Spleen (tissue), 11 donors: ENCODE data around the gene MTMR1. TPM values are rescaled to one million over a fixed set of nuclear protein-coding genes. Genes with fewer than 3 reads are reported as not detected.
A peak's percentile ranks its signal among the peaks of the same experiment; 100 is the strongest.

Source experiments
- DNase-seq: peaks from one replicate; pipeline ENCODE4 v3.0.0-alpha.2; 2020
- H3K27ac ChIP-seq, 8 donors: fragments of 200-600 bp; sonication (generic) in 7 of 8; 1 replicate in 4 of 8; 2 replicates in 4 of 8; pipeline versions ENCODE4 v1.5.0 to v1.8.0; 2016 to 2021; ENCODE audit warnings: inconsistent platforms in 4 of 8, mild to moderate bottlenecking in 4 of 8, moderate library complexity in 1 of 8
- H3K27me3 ChIP-seq, 7 donors: fragments of 200-600 bp; sonication (generic) in 6 of 7; replicated peaks in 1 of 7; 1 replicate in 4 of 7; 2 replicates in 3 of 7; pipeline versions ENCODE4 v1.5.0 to v1.8.0; 2016 to 2021; ENCODE audit warnings: inconsistent platforms in 3 of 7, mild to moderate bottlenecking in 1 of 7
- H3K36me3 ChIP-seq, 6 donors: fragments of 200-600 bp; sonication (generic) in 5 of 6; 1 replicate in 4 of 6; 2 replicates in 2 of 6; pipeline versions ENCODE4 v1.5.0 to v1.8.0; 2016 to 2021; ENCODE audit warnings: inconsistent platforms in 2 of 6
- H3K4me1 ChIP-seq, 6 donors: fragments of 200-600 bp; sonication (generic) in 5 of 6; 1 replicate in 3 of 6; 2 replicates in 3 of 6; pipeline versions ENCODE4 v1.5.0 to v1.8.0; 2016 to 2021; ENCODE audit warnings: inconsistent platforms in 3 of 6
- H3K4me3 ChIP-seq, 8 donors: fragments of 200-600 bp; sonication (generic) in 7 of 8; 1 replicate in 4 of 8; 2 replicates in 4 of 8; pipeline versions ENCODE4 v1.5.0 to v1.8.0; 2016 to 2021; ENCODE audit warnings: inconsistent platforms in 4 of 8, mild to moderate bottlenecking in 4 of 8, moderate library complexity in 2 of 8
- H3K9me3 ChIP-seq, 8 donors: fragments of 200-600 bp; sonication (generic) in 7 of 8; 1 replicate in 4 of 8; 2 replicates in 4 of 8; pipeline versions ENCODE4 v1.5.0 to v1.8.0; 2016 to 2021; ENCODE audit warnings: inconsistent platforms in 4 of 8
- POLR2A ChIP-seq, 3 donors: fragments of 450-650 bp; IDR thresholded peaks; one replicate each; pipeline ENCODE4 v1.5.1; 2017; ENCODE audit warnings: antibody characterized with exemption in 3 of 3, mild to moderate bottlenecking in 1 of 3
- POLR2AphosphoS5 ChIP-seq, 3 donors: sonication (generic); formaldehyde crosslinking; IDR thresholded peaks; one replicate each; pipeline ENCODE4 v1.5.1; 2017; ENCODE audit warnings: antibody characterized with exemption in 3 of 3
- WGBS, 5 donors: extraction: QIAGEN DNeasy Blood & Tissue Kit in 3 of 5; methylation state at CpG; one replicate each; pipeline versions ENCODE4 v1.1.5 to v1.1.7; 2013 to 2018; 5-methylcytosine and 5-hydroxymethylcytosine counted together
- intact Hi-C: fragments of 100-400 bp; cut with DNase I; formaldehyde crosslinking; loops from one replicate; pipeline ENCODE4 v1.15.0; 2023; ENCODE audit warnings: low total_unique reads
- polyA plus RNA-seq, 3 donors: library from polyadenylated mRNA; stranded (reverse); fragments of 200-250 nt; gene quantifications; one replicate each; pipeline ENCODE4 v1.2.1, GENCODE V29; 2013
- total RNA-seq, 7 donors: library from RNA; depleted of rRNA in 3 of 7; stranded (reverse); fragments of >200 nt in 3 of 7; fragmentation: NEBNext Ultra II Directional in 4 of 7; extraction: Animal tissue kit (Norgen Biotek cat#: 25700) in 4 of 7; gene quantifications; one replicate each; pipeline versions ENCODE4 v1.1.0 to v1.2.1, GENCODE V29; 2016 to 2021
- TF ChIP-seq, protein P1 (sequence below), 11 experiments: fragments of 200-600 bp in 7 of 11; fragments of 450-650 bp in 4 of 11; sonication (generic) in 4 of 11; IDR thresholded peaks in 8 of 11; conservative IDR thresholded peaks in 3 of 11; 1 replicate in 7 of 11; 2 replicates in 4 of 11; pipeline versions ENCODE4 v1.4.0 to v1.8.0; 2016 to 2021; ENCODE audit warnings: antibody characterized with exemption in 11 of 11, inconsistent platforms in 4 of 11, mild to moderate bottlenecking in 1 of 11
- donor health status: healthy with polysubstance abuse.
- donor health status: DM: no; HTN: no; CAD: no; lungs with moderate emphysema.
- donor health status: DM: no; HTN: no; CAD: no.
- donor health status: Bipolar disorder and iron deficiency.
- donor health status: healthy.
- donor health status: DM: no; HTN: no; CAD: no.
- donor health status: DM: yes; HTN: yes; CAD: no.

MTMR1 gene
- total and polyA plus RNA-seq, 10 donors: 10.6 to 52.1 (median 38.5) TPM

DNA sequence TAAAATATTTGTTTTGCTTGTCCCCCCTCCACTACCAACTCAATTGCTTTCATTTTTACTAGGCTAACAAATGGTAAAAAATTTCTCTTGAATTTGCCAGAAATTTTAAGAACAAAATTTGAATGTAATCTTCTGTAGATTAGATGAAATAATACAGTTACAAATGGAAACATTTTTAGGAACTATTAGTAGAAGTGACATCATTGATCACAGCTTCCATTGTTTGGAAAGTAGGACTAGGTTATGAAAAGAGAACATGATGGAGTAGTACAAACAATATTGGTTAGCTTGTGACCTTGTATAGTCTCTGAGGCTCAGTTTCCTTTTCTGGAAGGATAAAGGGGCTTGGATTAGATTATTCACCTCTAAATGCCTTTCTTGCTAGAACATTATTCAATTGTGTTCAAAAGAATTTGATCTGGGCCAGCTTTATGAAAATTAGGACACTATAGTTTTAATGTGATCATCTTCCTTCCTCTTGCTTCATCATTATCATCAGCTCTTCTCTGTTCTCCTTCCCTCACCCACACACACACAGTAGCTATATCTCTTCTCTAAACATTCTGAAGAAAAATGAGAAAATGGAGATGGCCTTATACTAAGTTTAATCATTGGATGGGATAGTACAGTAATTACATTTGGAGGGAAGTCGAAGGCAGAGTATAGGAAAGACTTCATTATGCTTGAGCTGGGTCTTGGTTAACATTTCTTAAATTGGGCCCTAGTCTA, 9.9 kb downstream of the MTMR1 start:
- Histone ChIP-seq H3K4me3 (no peak overlapping the region), H3K36me3 (peaks cover 0 to 16% (median 3%) of the 10 kb centered on the region in 6 donors), H3K27ac (peak overlapping the region in 5 of 8 donors; percentile 1 to 68 (median 60)), H3K27me3 (no peaks in the 10 kb centered on the region), H3K4me1 (peaks cover 0 to 43% (median 0%) of the 10 kb centered on the region in 6 donors), H3K9me3 (no peaks in the 10 kb centered on the region)
- TF ChIP-seq POLR2A (IDR thresholded peaks at IDR 0.05) (no peak), POLR2AphosphoS5 (IDR thresholded peaks at IDR 0.05) (no peak)
- TF ChIP-seq, protein P1, sequence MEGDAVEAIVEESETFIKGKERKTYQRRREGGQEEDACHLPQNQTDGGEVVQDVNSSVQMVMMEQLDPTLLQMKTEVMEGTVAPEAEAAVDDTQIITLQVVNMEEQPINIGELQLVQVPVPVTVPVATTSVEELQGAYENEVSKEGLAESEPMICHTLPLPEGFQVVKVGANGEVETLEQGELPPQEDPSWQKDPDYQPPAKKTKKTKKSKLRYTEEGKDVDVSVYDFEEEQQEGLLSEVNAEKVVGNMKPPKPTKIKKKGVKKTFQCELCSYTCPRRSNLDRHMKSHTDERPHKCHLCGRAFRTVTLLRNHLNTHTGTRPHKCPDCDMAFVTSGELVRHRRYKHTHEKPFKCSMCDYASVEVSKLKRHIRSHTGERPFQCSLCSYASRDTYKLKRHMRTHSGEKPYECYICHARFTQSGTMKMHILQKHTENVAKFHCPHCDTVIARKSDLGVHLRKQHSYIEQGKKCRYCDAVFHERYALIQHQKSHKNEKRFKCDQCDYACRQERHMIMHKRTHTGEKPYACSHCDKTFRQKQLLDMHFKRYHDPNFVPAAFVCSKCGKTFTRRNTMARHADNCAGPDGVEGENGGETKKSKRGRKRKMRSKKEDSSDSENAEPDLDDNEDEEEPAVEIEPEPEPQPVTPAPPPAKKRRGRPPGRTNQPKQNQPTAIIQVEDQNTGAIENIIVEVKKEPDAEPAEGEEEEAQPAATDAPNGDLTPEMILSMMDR (IDR thresholded peaks at IDR 0.05 in 8 of 11, conservative IDR thresholded peaks at IDR 0.05 in 3 of 11): no peak
- 66 to 96% (median 83%) methylated on average over 1 of the region's 1 CpG for WGBS, 5 donors
- no peak for DNase-seq
- intact Hi-C loops: no loop called here

DNA sequence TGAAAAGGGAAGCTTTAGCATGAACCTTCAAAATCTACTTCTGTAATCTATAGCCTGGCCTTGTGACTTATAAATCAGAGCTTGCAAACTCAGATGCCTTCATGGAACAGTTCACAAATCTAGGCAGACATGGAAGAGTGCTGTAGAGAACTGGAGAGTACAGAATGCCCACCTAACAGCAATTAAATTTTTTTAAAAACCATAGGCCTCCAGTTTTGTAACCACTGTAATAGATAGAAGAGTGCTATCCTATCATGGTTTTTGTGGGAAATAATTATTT, 10.4 kb downstream of the MTMR1 start:
- Histone ChIP-seq H3K4me3 (no peak overlapping the region), H3K27ac (peak overlapping the region in 4 of 8 donors; percentile 56 to 68 (median 62)), H3K27me3 (no peaks in the 10 kb centered on the region), H3K9me3 (no peaks in the 10 kb centered on the region), H3K36me3 (peaks cover 0 to 17% (median 3%) of the 10 kb centered on the region in 6 donors), H3K4me1 (peaks cover 0 to 40% (median 0%) of the 10 kb centered on the region in 6 donors)
- DNase-seq: no peak
- intact Hi-C loops: no loop called here
- TF ChIP-seq, protein P1 (IDR thresholded peaks at IDR 0.05 in 8 of 11, conservative IDR thresholded peaks at IDR 0.05 in 3 of 11): no peak
- TF ChIP-seq POLR2A (IDR thresholded peaks at IDR 0.05): no peak
- TF ChIP-seq POLR2AphosphoS5 (IDR thresholded peaks at IDR 0.05): no peak

DNA sequence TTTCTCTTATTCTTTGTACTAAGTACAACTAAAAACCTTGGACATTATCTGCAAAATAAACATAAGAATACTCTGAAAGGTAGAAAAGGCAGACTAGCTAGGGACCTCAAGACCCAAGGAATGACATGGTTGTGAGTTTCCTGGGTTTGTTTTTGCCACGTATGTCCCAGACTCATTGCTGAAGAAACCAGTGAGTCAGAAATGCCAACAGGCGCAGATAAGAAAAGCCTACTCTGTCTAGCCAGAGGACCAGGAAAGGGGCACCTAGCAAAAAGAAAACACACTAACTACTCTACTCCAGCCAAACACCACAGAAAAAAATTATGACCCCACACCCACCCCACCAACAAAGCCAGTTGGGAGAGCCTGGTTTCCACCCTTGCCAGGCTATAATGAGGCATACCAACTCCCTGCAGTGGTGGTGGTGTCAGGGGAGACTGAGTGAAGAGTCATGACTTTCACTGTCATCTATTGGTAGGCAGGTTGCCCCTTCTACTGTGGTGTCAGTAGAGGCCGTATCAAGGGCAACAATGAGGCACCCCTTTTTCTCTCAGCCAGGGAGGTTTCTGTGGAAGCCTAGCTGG, 10.9 kb downstream of the MTMR1 start:
- Histone ChIP-seq H3K27me3 (no peaks in the 10 kb centered on the region), H3K36me3 (peaks cover 0 to 22% (median 3%) of the 10 kb centered on the region in 6 donors)

DNA sequence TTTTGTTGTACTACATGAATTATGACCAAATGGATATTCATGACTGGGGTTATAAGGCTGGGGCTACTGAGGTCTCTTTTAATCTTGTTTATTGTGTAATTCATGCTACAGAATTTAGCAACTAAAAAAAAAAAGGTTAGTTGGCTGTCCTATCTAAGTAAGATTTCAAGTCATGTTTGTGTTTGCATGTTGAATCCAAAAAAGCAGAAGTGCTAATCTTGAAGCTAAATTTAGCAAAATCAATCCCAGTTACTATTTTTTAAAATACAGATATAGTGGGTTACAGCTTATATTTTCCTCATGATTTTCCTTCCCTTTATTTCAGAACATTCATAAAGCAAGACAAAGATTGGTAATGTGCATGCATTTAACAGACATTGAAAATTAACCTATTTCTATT, 19.4 kb downstream of the MTMR1 start:
- intact Hi-C loops: no loop called here
- TF ChIP-seq, protein P1 (IDR thresholded peaks at IDR 0.05 in 8 of 11, conservative IDR thresholded peaks at IDR 0.05 in 3 of 11): no peak
- no peak for TF ChIP-seq POLR2AphosphoS5 (IDR thresholded peaks at IDR 0.05)
- TF ChIP-seq POLR2A (IDR thresholded peaks at IDR 0.05): no peak
- Histone ChIP-seq H3K4me3 (no peak overlapping the region), H3K9me3 (no peaks in the 10 kb centered on the region), H3K4me1 (peaks cover 0 to 42% (median 9%) of the 10 kb centered on the region in 6 donors), H3K27ac (no peak overlapping the region), H3K27me3 (no peaks in the 10 kb centered on the region), H3K36me3 (peaks cover 0 to 9% (median 0%) of the 10 kb centered on the region in 6 donors)
- DNase-seq: no peak

More for the DNA sequence above, 10.9 kb downstream of the MTMR1 start:
- no peaks in the 10 kb centered on the region for H3K9me3 ChIP-seq
- TF ChIP-seq, protein P1 (IDR thresholded peaks at IDR 0.05 in 8 of 11, conservative IDR thresholded peaks at IDR 0.05 in 3 of 11): no peak
- TF ChIP-seq POLR2A (IDR thresholded peaks at IDR 0.05) (no peak), POLR2AphosphoS5 (IDR thresholded peaks at IDR 0.05) (no peak)
- DNase-seq: no peak
- 72 to 100% (median 88%) methylated on average over 3 of the region's 3 CpGs for WGBS, 5 donors
- H3K4me1 ChIP-seq: peaks cover 0 to 36% (median 0%) of the 10 kb centered on the region in 6 donors
- intact Hi-C loops: no loop called here
- H3K27ac ChIP-seq: peak overlapping the region in 4 of 8 donors; percentile 56 to 68 (median 62)
- H3K4me3 ChIP-seq: no peak overlapping the region
